HUDEP-2 (cell line): ENCODE data around the gene AADACL3.
"Not testable (repeated sequence)": the region's sequence is repeated elsewhere in the genome, so short reads cannot be mapped to it uniquely, and the experiment has no call there.

Experiments
- DNase-seq, 76 experiments: peaks; one replicate each; lab custom pipeline; 2025; ENCODE audit not compliant: unreplicated experiment in 76 of 76; lab: John Stamatoyannopoulos, UW

AADACL3 gene

GRCh38 chr1:12713651-12714050, 2.3 kb upstream of the AADACL3 start:
- not testable (repeated sequence) for DNase-seq

- DNase-seq: no peak
Observed at GRCh38 chr1:12714710-12715475, 1.0 kb upstream of the AADACL3 start.

GRCh38 chr1:12717301-12717838, 1.5 kb downstream of the AADACL3 start:
- DNase-seq: no peak

- no peak for DNase-seq
Observed at GRCh38 chr1:12722626-12723025, 6.7 kb downstream of the AADACL3 start.

GRCh38 chr1:12728391-12728790, 12.5 kb downstream of the AADACL3 start:
- no peak for DNase-seq

GRCh38 chr1:12730156-12730555, 14.2 kb downstream of the AADACL3 start:
- no peak for DNase-seq

- not testable (repeated sequence) for DNase-seq
Observed at GRCh38 chr1:12731084-12731483, 15.2 kb downstream of the AADACL3 start.

GRCh38 chr1:12734651-12735050, 18.7 kb downstream of the AADACL3 start:
- no peak for DNase-seq

- DNase-seq: no peak
Observed at GRCh38 chr1:12738934-12739333, 23.0 kb downstream of the AADACL3 start.

GRCh38 chr1:12739613-12740012, 23.7 kb downstream of the AADACL3 start:
- DNase-seq: no peak

- no peak for DNase-seq
Observed at GRCh38 chr1:12741946-12742345, 26.0 kb downstream of the AADACL3 start.

- no peak for DNase-seq
Observed at GRCh38 chr1:12745126-12745991, 29.4 kb downstream of the AADACL3 start.

- DNase-seq: no peak
Observed at GRCh38 chr1:12745992-12746323, 30.0 kb downstream of the AADACL3 start, which contains the start of gene CFAP107. CFAP107 (plus strand) TSS chr1:12746200; CDS start chr1:12746431, 231 bp downstream.

- DNase-seq: no peak
Observed at GRCh38 chr1:12748778-12749355, 33.0 kb downstream of the AADACL3 start.

- DNase-seq: no peak
Observed at GRCh38 chr1:12754738-12755137, 38.8 kb downstream of the AADACL3 start.

GRCh38 chr1:12756273-12756672, 40.4 kb downstream of the AADACL3 start:
- DNase-seq: no peak

GRCh38 chr1:12756768-12757413, 41.0 kb downstream of the AADACL3 start:
- no peak for DNase-seq

GRCh38 chr1:12757836-12758235, 41.9 kb downstream of the AADACL3 start:
- DNase-seq: no peak

GRCh38 chr1:12760256-12760795, 44.4 kb downstream of the AADACL3 start:
- DNase-seq: peak in 2 of 76 experiments; percentile 3 to 6

GRCh38 chr1:12761781-12762180, 45.9 kb downstream of the AADACL3 start:
- DNase-seq: no peak
